Measurements from ENCODE around the gene ANO4.

ANO4 gene

GRCh38 chr12:100864366-100864765 lies 69.8 kb downstream of the ANO4 start:
- DNase-seq (ENCODE audit: low read depth), result no peak
- H3K4me3 ChIP-seq (ENCODE audit: low read depth, low read length), result no peak overlapping the region
- TF ChIP-seq CTCF (IDR thresholded peaks at IDR 0.05; ENCODE audit: low read depth, low read length) (no peak), MAX (IDR thresholded peaks at IDR 0.05; ENCODE audit: low read depth, low read length) (no peak), POLR2A (IDR thresholded peaks at IDR 0.05; ENCODE audit: extremely low read depth, insufficient read length) (no peak), MYC (IDR thresholded peaks at IDR 0.05; ENCODE audit: low read depth, low read length) (no peak)

- DNase-seq (ENCODE audit: low read depth), result no peak
Measured at GRCh38 chr12:100867639-100868393, 73.2 kb downstream of the ANO4 start.

GRCh38 chr12:100868487-100868886 lies 73.9 kb downstream of the ANO4 start:
- no peak for DNase-seq (ENCODE audit: low read depth)
- TF ChIP-seq MAX (IDR thresholded peaks at IDR 0.05; ENCODE audit: low read depth, low read length) (no peak), CTCF (IDR thresholded peaks at IDR 0.05; ENCODE audit: low read depth, low read length) (no peak), MYC (IDR thresholded peaks at IDR 0.05; ENCODE audit: low read depth, low read length) (no peak), POLR2A (IDR thresholded peaks at IDR 0.05; ENCODE audit: extremely low read depth, insufficient read length) (no peak)
- no peak overlapping the region for H3K4me3 ChIP-seq (ENCODE audit: low read depth, low read length)

More at GRCh38 chr12:100867639-100868393, 73.2 kb downstream of the ANO4 start:
- H3K4me3 ChIP-seq (ENCODE audit: low read depth, low read length), result no peak overlapping the region
- TF ChIP-seq POLR2A (IDR thresholded peaks at IDR 0.05; ENCODE audit: extremely low read depth, insufficient read length), result no peak
- no peak for TF ChIP-seq MYC (IDR thresholded peaks at IDR 0.05; ENCODE audit: low read depth, low read length)

- H3K4me3 ChIP-seq (ENCODE audit: low read depth, low read length), result no peak overlapping the region
- TF ChIP-seq MAX (IDR thresholded peaks at IDR 0.05; ENCODE audit: low read depth, low read length) (no peak), POLR2A (IDR thresholded peaks at IDR 0.05; ENCODE audit: extremely low read depth, insufficient read length) (no peak), CTCF (IDR thresholded peaks at IDR 0.05; ENCODE audit: low read depth, low read length) (no peak), MYC (IDR thresholded peaks at IDR 0.05; ENCODE audit: low read depth, low read length) (no peak)
- DNase-seq (ENCODE audit: low read depth), result no peak
Measured at GRCh38 chr12:100871195-100871734, 76.7 kb downstream of the ANO4 start.

GRCh38 chr12:100875156-100875555 lies 80.6 kb downstream of the ANO4 start:
- no peak overlapping the region for H3K4me3 ChIP-seq (ENCODE audit: low read depth, low read length)
- TF ChIP-seq MYC (IDR thresholded peaks at IDR 0.05; ENCODE audit: low read depth, low read length), result no peak
- TF ChIP-seq CTCF (IDR thresholded peaks at IDR 0.05; ENCODE audit: low read depth, low read length), result no peak
- TF ChIP-seq MAX (IDR thresholded peaks at IDR 0.05; ENCODE audit: low read depth, low read length), result no peak
- no peak for TF ChIP-seq POLR2A (IDR thresholded peaks at IDR 0.05; ENCODE audit: extremely low read depth, insufficient read length)
- DNase-seq (ENCODE audit: low read depth), result no peak

- no peak for TF ChIP-seq POLR2A (IDR thresholded peaks at IDR 0.05; ENCODE audit: extremely low read depth, insufficient read length)
- TF ChIP-seq CTCF (IDR thresholded peaks at IDR 0.05; ENCODE audit: low read depth, low read length), result no peak
- no peak for TF ChIP-seq MYC (IDR thresholded peaks at IDR 0.05; ENCODE audit: low read depth, low read length)
- TF ChIP-seq MAX (IDR thresholded peaks at IDR 0.05; ENCODE audit: low read depth, low read length), result no peak
Measured at GRCh38 chr12:100875771-100876170, 81.2 kb downstream of the ANO4 start.

More at GRCh38 chr12:100875771-100876170, 81.2 kb downstream of the ANO4 start:
- no peak for DNase-seq (ENCODE audit: low read depth)
- H3K4me3 ChIP-seq (ENCODE audit: low read depth, low read length), result no peak overlapping the region

Measured in NB4 (cell line).